T-helper 1 cell treated with Interleukin-12 subunit alpha and Interleukin-12 subunit beta and Interleukin-4 antibody, amounts not matched to agents 30 ng/mL and 1 ng/mL, for 36 hours (primary cell): Measurements from ENCODE around the gene TTLL10. TPM values are rescaled to one million over a fixed set of nuclear protein-coding genes. Genes with fewer than 3 reads are reported as not detected.

Experiments
- intact Hi-C: fragments of 100-400 bp; cut with micrococcal nuclease; formaldehyde crosslinking; loops from one replicate; pipeline ENCODE4 v1.15.1; 2024
- total RNA-seq: library from RNA; stranded (reverse); gene quantifications from 2 replicates; pipeline ENCODE4 v1.2.3, GENCODE V29; 2022

TTLL10 gene
- total RNA-seq, 1 donor from 2014 or later, result 1.7 TPM

DNA sequence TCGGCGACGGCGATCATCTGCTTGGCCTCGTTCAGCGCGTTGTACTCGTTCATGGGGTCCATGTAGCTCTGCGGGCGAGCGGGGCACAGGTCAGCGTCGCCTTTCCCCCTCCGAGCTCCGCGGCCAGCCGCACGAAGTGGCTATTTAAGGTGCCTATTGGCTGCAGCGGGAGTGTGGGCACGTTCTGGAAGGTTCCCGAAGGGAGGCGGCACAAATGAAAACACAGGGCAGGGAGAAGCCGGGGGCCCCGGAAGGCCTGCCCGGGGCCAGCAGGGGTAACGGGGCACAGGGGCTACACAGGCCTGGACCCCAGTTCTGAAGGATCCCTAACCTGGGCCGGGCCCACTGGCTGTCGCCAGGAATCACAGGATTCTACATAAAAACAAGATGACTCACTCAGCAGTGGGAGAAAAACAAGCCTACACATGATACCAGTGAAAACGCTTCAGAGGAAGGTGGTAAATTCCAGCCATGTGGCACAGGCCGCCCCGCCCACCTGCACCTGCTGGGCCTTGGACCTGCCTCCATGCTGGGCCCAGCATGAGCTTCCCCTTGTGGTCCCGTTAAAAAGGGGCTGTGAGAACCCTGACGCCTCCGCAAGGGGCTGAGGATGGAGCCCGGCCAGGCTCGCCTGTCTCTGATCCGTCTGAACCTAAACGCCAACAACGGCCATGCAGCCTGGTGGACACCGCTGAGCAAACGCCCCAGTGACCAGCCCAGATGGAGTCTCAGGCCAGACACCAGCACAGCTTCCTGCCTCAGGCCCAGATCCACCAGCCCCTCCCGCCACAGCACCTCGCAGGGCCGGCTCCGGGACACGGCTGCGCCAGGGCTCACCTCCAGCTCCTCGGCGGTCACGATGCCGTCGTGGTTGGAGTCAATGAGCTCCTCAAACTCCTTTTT is 44.2 kb downstream of the TTLL10 start:
- intact Hi-C loops, result no loop called here

DNA sequence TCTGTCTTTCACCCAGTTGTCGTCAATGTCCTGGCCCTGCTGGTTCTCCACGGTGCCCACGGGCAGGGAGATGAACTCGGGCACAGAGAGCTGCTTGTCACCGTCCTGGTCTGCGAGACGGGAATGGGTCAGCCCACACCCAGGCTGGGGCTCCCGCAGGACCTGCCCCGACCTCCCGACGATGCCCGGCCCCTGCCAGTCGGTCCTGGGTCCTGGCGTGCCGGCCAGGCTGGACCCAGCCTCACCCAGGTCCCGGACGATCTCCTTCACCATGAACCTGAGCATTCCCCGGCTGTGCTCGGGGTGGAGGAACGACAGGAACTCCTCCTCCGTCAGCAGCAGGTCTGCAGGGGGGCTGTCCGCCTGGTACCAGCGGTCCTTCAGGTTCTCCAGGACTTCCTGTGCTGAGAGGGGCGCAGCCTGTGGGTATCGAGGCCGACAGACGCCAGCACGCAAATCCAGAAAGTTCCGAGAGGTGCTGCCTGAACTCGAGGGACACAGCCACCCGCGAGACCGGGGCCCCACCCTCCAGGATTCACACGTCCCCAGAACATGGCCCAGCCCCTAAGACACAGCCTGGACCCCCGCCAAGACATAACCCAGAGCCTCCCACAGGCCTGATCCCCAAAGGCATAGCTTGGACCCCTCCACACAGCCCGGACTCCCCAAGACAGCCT is 45.0 kb downstream of the TTLL10 start:
- intact Hi-C loops, result no loop called here

DNA sequence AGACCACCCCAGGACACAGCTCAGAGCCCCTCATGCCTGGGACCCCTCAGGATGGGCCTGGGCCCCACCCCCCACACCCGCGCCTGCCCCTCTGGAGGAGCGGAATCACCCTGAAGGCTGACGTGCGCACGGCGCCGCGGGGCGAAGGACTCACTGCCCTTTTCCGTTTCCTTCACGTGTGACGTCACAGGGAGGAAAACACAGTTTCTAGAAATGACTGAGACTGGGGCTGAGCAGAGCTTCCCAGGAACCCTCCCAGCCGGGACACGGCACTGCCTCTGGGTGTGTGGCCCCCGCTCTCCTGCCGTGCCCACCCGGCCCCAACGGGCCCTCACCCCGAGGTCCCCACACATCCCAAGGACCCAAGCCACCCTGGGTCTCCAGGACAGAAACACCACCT is 45.7 kb downstream of the TTLL10 start:
- intact Hi-C loops, result no loop called here

DNA sequence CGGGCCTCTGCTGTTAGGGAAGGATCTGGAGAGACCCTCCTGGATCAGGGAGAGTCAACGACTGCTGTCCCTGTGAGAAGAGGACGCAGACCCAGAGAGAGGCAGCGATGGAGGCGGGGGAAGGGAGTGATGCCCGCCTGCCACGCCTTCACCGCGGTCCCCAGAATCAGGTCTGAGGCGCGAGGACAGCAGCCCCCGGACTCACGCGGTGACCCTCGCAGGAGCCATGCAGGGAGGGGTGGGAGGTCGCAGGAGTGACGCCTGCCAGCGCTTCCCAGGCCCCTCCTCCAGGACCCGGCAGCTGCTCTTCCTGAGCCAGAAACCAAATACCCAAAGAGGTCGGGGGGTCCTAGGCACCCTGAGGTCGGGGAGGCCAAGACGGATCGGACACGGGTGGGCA is 46.5 kb downstream of the TTLL10 start:
- intact Hi-C loops, result no loop called here

GRCh38 chr1:1221887-1222574 is 48.4 kb downstream of the TTLL10 start:
- intact Hi-C loops, result no loop called here

- intact Hi-C loops, result no loop called here
Measured at GRCh38 chr1:1222575-1223225, 49.0 kb downstream of the TTLL10 start.

DNA sequence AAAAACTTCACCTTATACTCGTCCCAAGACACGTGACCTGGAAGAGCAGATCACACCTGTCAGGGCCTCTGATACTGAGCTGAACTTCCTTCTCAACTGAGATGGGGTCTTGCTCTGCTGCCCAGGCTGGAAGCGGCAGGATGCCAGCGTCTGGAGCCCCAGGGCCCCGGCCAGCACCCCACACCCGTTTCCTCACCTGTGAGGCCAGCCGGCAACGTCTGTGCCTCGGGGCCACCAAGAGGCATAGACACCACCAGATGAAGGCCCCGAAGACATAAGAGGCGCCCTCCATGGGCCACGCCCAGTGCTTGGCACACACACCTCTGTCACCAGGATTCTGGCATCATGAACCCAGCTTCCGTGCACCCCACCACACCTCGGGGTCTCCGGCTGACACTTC is 49.6 kb downstream of the TTLL10 start:
- intact Hi-C loops, result no loop called here

- intact Hi-C loops, result no loop called here
Measured at GRCh38 chr1:1223891-1224290, 50.2 kb downstream of the TTLL10 start.

- intact Hi-C loops, result no loop called here
Measured at GRCh38 chr1:1225238-1225845, 51.7 kb downstream of the TTLL10 start.

DNA sequence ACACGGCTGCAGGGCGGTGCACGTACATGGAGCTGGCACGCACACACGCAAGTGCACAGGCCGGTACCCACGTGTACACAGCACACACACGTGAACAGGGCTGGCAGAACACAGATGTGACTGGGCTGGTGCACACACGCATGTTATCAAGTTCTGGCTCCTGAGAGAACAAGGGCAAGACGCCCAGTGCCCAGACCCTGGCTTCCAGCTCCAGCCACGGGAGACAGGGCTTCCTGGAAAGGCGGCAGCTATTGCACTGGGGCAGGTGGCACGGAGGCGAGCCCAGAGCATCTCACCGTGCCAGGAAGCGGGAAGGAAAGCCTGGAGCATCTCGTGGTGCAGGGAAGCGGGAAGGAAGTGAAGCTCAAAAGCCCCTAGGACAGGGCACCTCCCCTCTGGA is 52.2 kb downstream of the TTLL10 start:
- intact Hi-C loops, result no loop called here

- intact Hi-C loops, result no loop called here
Measured at GRCh38 chr1:1226566-1227362, 53.1 kb downstream of the TTLL10 start.

GRCh38 chr1:1227386-1227785 is 53.7 kb downstream of the TTLL10 start:
- intact Hi-C loops, result no loop called here

DNA sequence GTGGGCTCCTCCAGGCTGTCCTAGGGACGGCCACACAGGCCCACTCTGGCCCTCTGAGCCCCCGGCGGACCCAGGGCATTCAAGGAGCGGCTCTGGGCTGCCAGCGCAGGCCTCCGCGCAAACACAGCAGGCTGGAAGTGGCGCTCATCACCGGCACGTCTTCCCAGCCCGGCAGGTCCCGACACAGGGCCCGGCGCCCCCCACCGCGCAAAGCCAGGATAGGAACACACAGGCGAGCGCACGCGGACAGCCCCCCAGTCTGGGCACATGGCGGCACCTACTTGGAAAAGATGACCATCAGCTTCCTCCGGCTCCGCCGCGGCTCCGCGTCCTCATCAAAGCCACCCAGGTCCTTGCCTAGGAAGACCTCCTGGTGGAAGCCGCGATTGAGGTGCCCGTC is 54.5 kb downstream of the TTLL10 start:
- intact Hi-C loops, result no loop called here

- intact Hi-C loops, result no loop called here
Measured at GRCh38 chr1:1228596-1229321, 55.1 kb downstream of the TTLL10 start.

DNA sequence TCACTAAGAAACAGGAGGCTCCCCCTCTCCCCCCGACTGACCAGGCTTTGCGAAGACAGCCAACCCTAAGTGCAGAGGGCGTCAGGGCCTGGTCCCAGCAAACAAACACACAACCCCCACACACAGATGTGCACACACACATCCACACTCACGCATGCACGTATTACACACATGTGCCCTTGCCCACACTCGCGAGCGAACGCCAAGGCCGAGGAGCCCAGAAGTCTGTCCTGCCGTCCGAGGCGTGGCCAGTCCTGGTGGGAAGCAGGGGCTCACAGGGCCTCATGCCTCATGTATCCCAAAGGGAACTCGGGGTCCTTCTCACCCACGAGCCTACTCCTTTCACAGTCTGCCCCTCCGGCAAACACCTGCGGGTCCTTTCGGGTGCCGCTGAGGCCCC is 56.1 kb downstream of the TTLL10 start:
- intact Hi-C loops, result loop anchor here (2.0 to 5.0 kb wide), 3 partner anchors 15 to 78 kb away; partner anchors contain the start of genes ACAP3, PUSL1 and TNFRSF4

DNA sequence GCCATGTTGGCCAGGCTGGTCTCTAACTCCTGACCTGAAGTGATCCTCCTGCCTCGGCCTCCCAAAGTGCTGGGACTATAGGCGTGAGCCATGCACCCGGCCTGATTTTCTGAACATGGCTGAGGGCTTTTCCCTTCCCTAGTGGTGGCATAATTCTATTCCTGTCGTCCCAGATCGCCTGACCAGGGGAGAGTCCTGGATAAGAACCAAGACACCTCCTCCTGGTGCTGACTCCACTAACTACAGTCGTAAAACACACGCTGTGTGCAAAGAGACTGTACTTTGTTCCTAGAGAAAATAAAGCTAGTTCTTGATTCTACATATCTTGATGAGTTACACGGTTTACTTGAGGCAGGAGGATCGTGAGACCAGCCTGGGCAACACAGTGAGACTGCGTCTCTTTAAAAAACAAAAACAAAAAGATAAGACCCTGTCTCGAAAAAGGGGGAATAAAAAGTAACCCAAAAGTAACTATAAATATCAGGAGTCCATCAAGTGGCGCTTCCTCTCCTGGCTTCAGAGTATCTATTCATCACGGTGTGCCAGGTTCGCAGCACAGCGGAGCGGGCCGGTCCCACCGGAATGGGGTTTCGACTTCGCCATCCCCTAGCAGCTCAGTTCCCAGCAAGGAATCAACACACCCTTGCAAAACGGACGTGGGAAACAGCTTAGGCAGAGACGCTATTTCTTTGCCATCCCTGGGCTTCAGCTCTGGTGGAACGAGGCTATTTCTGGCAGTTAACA is 57.1 kb downstream of the TTLL10 start:
- intact Hi-C loops, result loop anchor here (1.0 to 5.0 kb wide), 7 partner anchors 16 to 115 kb away; partner anchors contain the start of genes ACAP3, C1orf159, PUSL1 and TNFRSF4

DNA sequence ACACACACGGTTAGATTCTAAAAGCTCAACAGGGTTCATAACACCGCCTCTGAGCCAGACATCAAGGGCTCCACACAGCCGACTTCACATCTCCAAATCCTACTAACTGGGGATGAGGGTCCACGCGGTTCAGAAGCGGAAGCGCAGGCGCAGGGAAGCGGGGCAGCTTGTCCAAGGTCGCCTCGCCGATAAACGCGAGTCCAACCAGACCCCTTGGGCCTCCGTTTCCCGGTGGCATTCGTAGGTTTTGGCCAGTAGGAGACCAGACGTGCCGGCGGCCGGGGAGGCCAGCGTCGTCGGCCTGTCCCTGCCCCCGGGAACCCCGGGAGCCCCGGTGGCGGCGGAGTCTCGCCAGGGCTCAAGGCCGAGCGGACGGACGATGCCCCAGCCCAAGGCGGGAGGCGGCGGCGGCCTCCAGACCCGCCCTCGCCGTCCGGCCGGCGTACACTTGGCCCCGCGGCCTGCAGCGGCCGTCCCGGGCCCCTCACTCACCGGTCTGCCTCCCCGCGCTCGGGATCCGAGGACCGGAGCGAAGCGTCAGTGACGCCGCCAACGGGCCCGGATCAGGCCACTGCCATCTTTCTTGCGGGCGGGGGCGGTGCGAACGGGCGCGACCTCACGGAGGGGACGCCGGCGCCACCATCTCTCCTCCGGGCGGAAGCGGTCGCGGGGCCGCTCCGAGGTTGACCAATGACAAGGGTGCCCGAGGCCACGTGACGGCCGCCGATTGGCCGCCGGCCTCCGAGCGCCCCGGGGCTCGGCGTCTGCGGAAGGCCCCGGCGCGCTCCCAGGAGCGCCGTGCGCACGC is 57.9 kb downstream of the TTLL10 start, which contains the start of gene SDF4:
Gene SDF4, minus strand, starts transcription at position 602 of the 808 bp plus-strand sequence. CDS start 3,229 bp downstream, outside the sequence.
- intact Hi-C loops, result loop anchor here (1.0 to 5.0 kb wide), 7 partner anchors 17 to 115 kb away; partner anchors contain the start of genes ACAP3, C1orf159, PUSL1 and TNFRSF4
